HEK293T (cell line): Measurements from ENCODE around the gene BRD7.

Experiments used
- CTBP1 ChIP-seq: fragments of 450-650 bp; IDR thresholded peaks from 2 replicates; pipeline ENCODE4 v1.6.1; 2016; ENCODE audit warnings: borderline replicate concordance
- FOXM1 ChIP-seq: fragments of 450-650 bp; IDR thresholded peaks from 2 replicates; pipeline ENCODE4 v1.6.1; 2017; ENCODE audit warnings: mild to moderate bottlenecking, borderline replicate concordance
- SP1 ChIP-seq: fragments of 450-650 bp; IDR thresholded peaks from 2 replicates; pipeline ENCODE4 v1.6.1; 2017
- ZNF384 ChIP-seq: fragments of 450-650 bp; IDR thresholded peaks from 2 replicates; pipeline ENCODE4 v1.6.1; 2016

GRCh38 chr16:50316848-50317630 lies 51.7 kb downstream of the BRD7 start:
- no peak for TF ChIP-seq SP1
- no peak for TF ChIP-seq ZNF384
- no peak for TF ChIP-seq CTBP1
- TF ChIP-seq FOXM1, result no peak
